Suprapubic skin (tissue), 4 donors: ENCODE measurements around the gene WDR46.

Experiments used
- POLR2A ChIP-seq, 2 donors: fragments of 450-650 bp; IDR thresholded peaks; one replicate each; pipeline ENCODE4 v1.6.1; 2017; ENCODE audit warnings: antibody characterized with exemption in 2 of 2, mild to moderate bottlenecking in 2 of 2, moderate library complexity in 2 of 2
- POLR2AphosphoS5 ChIP-seq, 3 donors: sonication (generic); formaldehyde crosslinking; IDR thresholded peaks; one replicate each; pipeline ENCODE4 v1.6.1; 2017; ENCODE audit warnings: antibody characterized with exemption in 3 of 3
- TF ChIP-seq, protein P1 (sequence below), 2 donors: fragments of 200-600 bp in 1 of 2; fragments of 450-650 bp in 1 of 2; sonication (generic) in 1 of 2; IDR thresholded peaks; one replicate each; pipeline ENCODE4 v1.5.1; 2016 to 2019; ENCODE audit warnings: antibody characterized with exemption in 2 of 2, mild to moderate bottlenecking in 1 of 2, moderate library complexity in 1 of 2

DNA sequence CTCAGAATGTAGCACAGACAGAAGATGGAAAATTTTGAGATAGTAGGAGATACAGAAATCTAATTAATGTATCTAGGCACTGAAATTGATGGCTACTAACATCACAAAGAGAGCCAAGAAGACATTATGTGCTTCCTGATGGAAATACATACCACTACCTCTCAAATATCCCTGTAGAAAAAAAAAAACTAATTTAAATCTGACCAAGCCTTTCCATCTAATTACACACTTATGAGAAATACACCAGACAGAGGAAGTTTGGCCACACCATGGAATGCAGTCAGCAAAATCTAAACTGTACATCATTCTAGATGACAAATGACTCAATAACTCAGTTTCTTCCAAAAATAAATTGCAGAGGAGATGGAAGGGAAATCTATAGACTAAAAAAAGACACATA is 36.3 kb downstream of the WDR46 start:
- TF ChIP-seq, protein P1, sequence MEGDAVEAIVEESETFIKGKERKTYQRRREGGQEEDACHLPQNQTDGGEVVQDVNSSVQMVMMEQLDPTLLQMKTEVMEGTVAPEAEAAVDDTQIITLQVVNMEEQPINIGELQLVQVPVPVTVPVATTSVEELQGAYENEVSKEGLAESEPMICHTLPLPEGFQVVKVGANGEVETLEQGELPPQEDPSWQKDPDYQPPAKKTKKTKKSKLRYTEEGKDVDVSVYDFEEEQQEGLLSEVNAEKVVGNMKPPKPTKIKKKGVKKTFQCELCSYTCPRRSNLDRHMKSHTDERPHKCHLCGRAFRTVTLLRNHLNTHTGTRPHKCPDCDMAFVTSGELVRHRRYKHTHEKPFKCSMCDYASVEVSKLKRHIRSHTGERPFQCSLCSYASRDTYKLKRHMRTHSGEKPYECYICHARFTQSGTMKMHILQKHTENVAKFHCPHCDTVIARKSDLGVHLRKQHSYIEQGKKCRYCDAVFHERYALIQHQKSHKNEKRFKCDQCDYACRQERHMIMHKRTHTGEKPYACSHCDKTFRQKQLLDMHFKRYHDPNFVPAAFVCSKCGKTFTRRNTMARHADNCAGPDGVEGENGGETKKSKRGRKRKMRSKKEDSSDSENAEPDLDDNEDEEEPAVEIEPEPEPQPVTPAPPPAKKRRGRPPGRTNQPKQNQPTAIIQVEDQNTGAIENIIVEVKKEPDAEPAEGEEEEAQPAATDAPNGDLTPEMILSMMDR (IDR thresholded peaks at IDR 0.05), result no peak
- TF ChIP-seq POLR2AphosphoS5 (IDR thresholded peaks at IDR 0.05) (no peak), POLR2A (IDR thresholded peaks at IDR 0.05) (no peak)
